MM.1S (cell line): Measurements from ENCODE around the gene SYNDIG1.

Experiments used
- DNase-seq: peaks from one replicate; pipeline ENCODE4 v3.0.0-alpha.2; 2015
- H2AFZ ChIP-seq: fragments of 300-600 bp; sonication (generic); 2 replicates; pipeline ENCODE4 v1.6.0; 2016; ENCODE audit warnings: antibody characterized with exemption, low read length
- H3F3A ChIP-seq: fragments of 300-600 bp; sonication (generic); 2 replicates; pipeline ENCODE4 v1.6.1; 2016; ENCODE audit warnings: mild to moderate bottlenecking, antibody characterized with exemption, low read length, moderate library complexity, mixed read lengths; ENCODE audit not compliant: insufficient read depth
- H3K27ac ChIP-seq: fragments of 300-600 bp; sonication (generic); 2 replicates; pipeline ENCODE4 v1.5.1; 2016; ENCODE audit warnings: mild to moderate bottlenecking, low read length
- H3K27me3 ChIP-seq: fragments of 300-600 bp; sonication (generic); replicated peaks from 2 replicates; pipeline ENCODE4 v1.6.0; 2016; ENCODE audit warnings: low read length; ENCODE audit not compliant: insufficient read depth
- H3K36me3 ChIP-seq: fragments of 300-600 bp; sonication (generic); replicated peaks from 2 replicates; pipeline ENCODE4 v1.6.1; 2016; ENCODE audit warnings: mild to moderate bottlenecking, low read length, mixed read lengths; ENCODE audit not compliant: insufficient read depth
- H3K4me1 ChIP-seq: fragments of 300-600 bp; sonication (generic); 2 replicates; pipeline ENCODE4 v1.6.1; 2016; ENCODE audit warnings: low read length, mixed read lengths
- H3K4me2 ChIP-seq: fragments of 300-600 bp; sonication (generic); 2 replicates; pipeline ENCODE4 v1.6.0; 2016; ENCODE audit warnings: low read depth, low read length
- H3K4me3 ChIP-seq: fragments of 300-600 bp; sonication (generic); 2 replicates; pipeline ENCODE4 v1.5.1; 2016; ENCODE audit warnings: low read length, mixed read lengths
- H3K79me2 ChIP-seq: fragments of 300-600 bp; sonication (generic); 2 replicates; pipeline ENCODE4 v1.6.1; 2016; ENCODE audit warnings: mixed run types, low read length, mixed read lengths
- H3K9ac ChIP-seq: fragments of 300-600 bp; sonication (generic); 2 replicates; pipeline ENCODE4 v1.6.1; 2016; ENCODE audit warnings: low read length, mixed read lengths
- H3K9me2 ChIP-seq: fragments of 300-600 bp; sonication (generic); replicated peaks from 2 replicates; pipeline ENCODE4 v1.6.1; 2016; ENCODE audit warnings: mild to moderate bottlenecking, low read length, mixed read lengths; ENCODE audit not compliant: insufficient read depth
- H3K9me3 ChIP-seq: fragments of 300-600 bp; sonication (generic); replicated peaks from 2 replicates; pipeline ENCODE4 v1.6.1; 2016; ENCODE audit warnings: mild to moderate bottlenecking, low read length, mixed read lengths; ENCODE audit not compliant: insufficient read depth
- H4K20me1 ChIP-seq: fragments of 300-600 bp; sonication (generic); 2 replicates; pipeline ENCODE4 v1.6.1; 2016; ENCODE audit warnings: mild to moderate bottlenecking, low read length, moderate library complexity, mixed read lengths; ENCODE audit not compliant: insufficient read depth
- EZH2 ChIP-seq: fragments of 300-600 bp; sonication (generic); optimal IDR thresholded peaks from 2 replicates; pipeline ENCODE3; 2017; ENCODE audit warnings: low read depth, mild to moderate bottlenecking, antibody characterized with exemption, low read length, mixed read lengths
- EZH2phosphoT487 ChIP-seq: fragments of 300-600 bp; sonication (generic); IDR thresholded peaks from 2 replicates; pipeline ENCODE4 v1.6.1; 2018; ENCODE audit warnings: antibody characterized with exemption, low read length
- TF ChIP-seq, protein P1 (sequence below): fragments of 300-600 bp; sonication (generic); IDR thresholded peaks from 2 replicates; pipeline ENCODE4 v1.5.1; 2016; ENCODE audit warnings: antibody characterized with exemption, low read length, mixed read lengths

Gene SYNDIG1

DNA sequence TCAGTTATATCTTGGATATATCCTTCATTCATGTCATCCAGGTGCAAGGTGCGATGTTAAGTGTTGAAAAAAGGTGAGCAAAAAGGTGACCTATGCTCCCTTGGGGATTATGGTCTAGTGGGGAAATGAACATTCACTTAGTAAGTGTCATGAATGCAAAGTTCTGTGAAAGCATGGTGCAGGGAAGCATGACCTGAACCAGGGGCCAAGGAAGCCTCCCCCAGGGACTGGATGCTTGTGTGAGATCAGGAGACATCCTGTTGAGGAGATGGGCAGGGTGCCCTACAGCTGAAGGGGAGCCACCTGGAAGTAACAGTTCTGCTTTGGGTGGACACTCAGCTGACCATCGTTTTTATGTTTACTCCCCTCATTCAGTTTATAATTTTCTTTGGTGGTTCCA lies 179.5 kb downstream of the SYNDIG1 start:
- no peaks in the 10 kb centered on the region for H3F3A ChIP-seq
- H3K9me2 ChIP-seq = no peaks in the 10 kb centered on the region
- H3K4me3 ChIP-seq = no peak overlapping the region
- H3K79me2 ChIP-seq = no peaks in the 10 kb centered on the region
- H3K36me3 ChIP-seq = no peaks in the 10 kb centered on the region
- TF ChIP-seq, protein P1, sequence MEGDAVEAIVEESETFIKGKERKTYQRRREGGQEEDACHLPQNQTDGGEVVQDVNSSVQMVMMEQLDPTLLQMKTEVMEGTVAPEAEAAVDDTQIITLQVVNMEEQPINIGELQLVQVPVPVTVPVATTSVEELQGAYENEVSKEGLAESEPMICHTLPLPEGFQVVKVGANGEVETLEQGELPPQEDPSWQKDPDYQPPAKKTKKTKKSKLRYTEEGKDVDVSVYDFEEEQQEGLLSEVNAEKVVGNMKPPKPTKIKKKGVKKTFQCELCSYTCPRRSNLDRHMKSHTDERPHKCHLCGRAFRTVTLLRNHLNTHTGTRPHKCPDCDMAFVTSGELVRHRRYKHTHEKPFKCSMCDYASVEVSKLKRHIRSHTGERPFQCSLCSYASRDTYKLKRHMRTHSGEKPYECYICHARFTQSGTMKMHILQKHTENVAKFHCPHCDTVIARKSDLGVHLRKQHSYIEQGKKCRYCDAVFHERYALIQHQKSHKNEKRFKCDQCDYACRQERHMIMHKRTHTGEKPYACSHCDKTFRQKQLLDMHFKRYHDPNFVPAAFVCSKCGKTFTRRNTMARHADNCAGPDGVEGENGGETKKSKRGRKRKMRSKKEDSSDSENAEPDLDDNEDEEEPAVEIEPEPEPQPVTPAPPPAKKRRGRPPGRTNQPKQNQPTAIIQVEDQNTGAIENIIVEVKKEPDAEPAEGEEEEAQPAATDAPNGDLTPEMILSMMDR = no peak
- no peak for TF ChIP-seq EZH2
- no peak for TF ChIP-seq EZH2phosphoT487
- no peaks in the 10 kb centered on the region for H3K27me3 ChIP-seq
- no peak for DNase-seq
- no peak overlapping the region for H2AFZ ChIP-seq
- H3K27ac ChIP-seq = no peak overlapping the region
- no peaks in the 10 kb centered on the region for H4K20me1 ChIP-seq
- H3K9ac ChIP-seq = no peak overlapping the region
- no peak overlapping the region for H3K4me2 ChIP-seq
- no peaks in the 10 kb centered on the region for H3K4me1 ChIP-seq
- no peaks in the 10 kb centered on the region for H3K9me3 ChIP-seq

DNA sequence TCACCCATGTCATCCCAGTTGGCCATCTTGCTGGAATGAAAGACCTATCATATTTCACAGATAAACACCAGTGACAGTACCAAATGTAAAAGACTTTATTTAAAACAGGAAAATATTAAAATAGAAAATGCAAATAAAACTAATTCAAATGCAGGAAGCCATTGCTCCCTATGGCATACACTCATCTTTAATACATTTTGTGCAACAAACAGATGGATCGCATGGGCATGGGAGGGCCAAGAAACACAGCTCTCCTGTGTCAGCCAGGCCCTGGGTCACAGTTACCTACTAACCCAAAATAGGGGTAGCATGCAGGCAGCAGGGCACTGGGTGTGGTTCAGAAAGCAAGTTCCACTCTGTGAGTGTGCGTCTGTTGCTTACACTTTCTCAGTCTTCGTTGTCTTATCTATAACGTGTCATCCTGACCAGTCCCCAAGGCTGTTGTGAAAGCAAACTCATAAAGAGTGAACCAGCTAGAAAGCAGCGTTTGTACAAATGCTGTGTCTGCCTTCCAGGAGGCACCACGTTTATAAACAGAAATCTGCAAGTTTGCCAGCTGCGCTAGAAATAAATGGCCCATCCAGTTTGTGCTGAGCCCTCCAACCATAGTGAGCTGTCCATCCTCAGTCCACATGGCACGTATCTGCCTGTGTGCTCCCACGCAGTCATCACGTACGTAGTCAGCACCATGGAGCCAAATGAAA lies 180.5 kb downstream of the SYNDIG1 start:
- H3K4me3 ChIP-seq = no peak overlapping the region
- H3K27ac ChIP-seq = no peak overlapping the region
- no peak for DNase-seq
- TF ChIP-seq, protein P1 = no peak
- TF ChIP-seq EZH2 = no peak
- no peak for TF ChIP-seq EZH2phosphoT487
- H3K27me3 ChIP-seq = no peaks in the 10 kb centered on the region
- H3K36me3 ChIP-seq = no peaks in the 10 kb centered on the region
- H3K9ac ChIP-seq = no peak overlapping the region
- H3K4me2 ChIP-seq = no peak overlapping the region
- H2AFZ ChIP-seq = no peak overlapping the region
- H3K9me3 ChIP-seq = no peaks in the 10 kb centered on the region
- no peaks in the 10 kb centered on the region for H3K4me1 ChIP-seq
- no peaks in the 10 kb centered on the region for H4K20me1 ChIP-seq
- no peaks in the 10 kb centered on the region for H3F3A ChIP-seq
- H3K9me2 ChIP-seq = no peaks in the 10 kb centered on the region
- no peaks in the 10 kb centered on the region for H3K79me2 ChIP-seq

DNA sequence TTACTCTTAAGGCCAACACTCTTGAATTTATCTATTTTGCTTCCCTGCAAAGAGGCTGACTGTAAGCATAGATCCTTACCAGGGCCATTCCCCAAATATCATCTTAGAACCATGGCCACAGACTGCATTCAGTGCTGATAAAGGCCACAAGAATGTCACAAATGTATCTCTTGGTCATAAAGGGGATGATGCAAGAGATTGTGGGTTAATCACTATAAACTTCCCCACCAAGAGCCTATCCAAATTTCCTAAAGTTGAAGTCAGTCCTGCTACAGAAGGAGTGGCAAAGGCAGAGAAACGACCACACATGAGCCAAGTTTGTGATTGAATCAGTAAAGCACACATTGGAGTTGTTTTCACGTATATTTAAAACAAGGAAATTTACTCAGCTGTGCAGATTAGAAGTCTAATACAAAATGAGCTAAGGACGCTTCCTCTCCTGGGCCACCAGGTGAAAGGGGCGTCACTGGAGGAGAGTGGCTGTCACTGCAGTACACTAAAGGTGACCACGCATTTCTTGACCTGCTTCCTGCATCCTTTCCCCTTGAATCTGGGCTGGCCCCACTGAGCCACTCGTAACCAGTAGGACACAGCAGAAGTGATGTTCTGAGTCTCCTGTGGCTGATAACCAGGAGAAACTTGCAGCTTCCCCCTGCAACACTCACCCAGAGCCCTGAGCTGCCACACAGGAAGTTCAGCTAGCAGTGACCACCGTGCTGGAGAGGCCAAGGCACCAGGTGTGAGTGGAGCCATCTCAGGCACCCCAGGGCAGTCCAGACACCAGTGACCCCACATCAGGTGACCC lies 181.9 kb downstream of the SYNDIG1 start:
- H3K9ac ChIP-seq = no peak overlapping the region
- H3K9me2 ChIP-seq = no peaks in the 10 kb centered on the region
- no peaks in the 10 kb centered on the region for H4K20me1 ChIP-seq
- H3K9me3 ChIP-seq = no peaks in the 10 kb centered on the region
- no peaks in the 10 kb centered on the region for H3K36me3 ChIP-seq
- no peaks in the 10 kb centered on the region for H3K27me3 ChIP-seq
- no peak overlapping the region for H3K4me2 ChIP-seq
- TF ChIP-seq EZH2phosphoT487 (no peak), EZH2 (no peak)
- TF ChIP-seq, protein P1 = no peak
- H2AFZ ChIP-seq = no peak overlapping the region
- DNase-seq = no peak
- H3K4me1 ChIP-seq = no peaks in the 10 kb centered on the region
- no peak overlapping the region for H3K4me3 ChIP-seq
- no peaks in the 10 kb centered on the region for H3K79me2 ChIP-seq
- H3F3A ChIP-seq = no peaks in the 10 kb centered on the region
- no peak overlapping the region for H3K27ac ChIP-seq
